HG02852 (cell line): ENCODE measurements around the gene CALHM4.

Experiments
- ATAC-seq: cut with Tn5 transposase; IDR thresholded peaks from one replicate; pipeline ENCODE4 v1.9.1; 2021; ENCODE audit warnings: mild to moderate bottlenecking, moderate library complexity; ENCODE audit not compliant: unreplicated experiment

Gene CALHM4

GRCh38 chr6:116536216-116536621 lies 17.3 kb upstream of the CALHM4 start:
- ATAC-seq: peak; percentile 48

GRCh38 chr6:116542426-116542825 lies 11.1 kb upstream of the CALHM4 start:
- no peak for ATAC-seq

GRCh38 chr6:116543149-116543548 lies 10.4 kb upstream of the CALHM4 start:
- ATAC-seq: no peak

- no peak for ATAC-seq
Observed at GRCh38 chr6:116545651-116546050, 7.9 kb upstream of the CALHM4 start, which contains the start of gene TRAPPC3L. Gene TRAPPC3L, minus strand, starts transcription at chr6:116545684. Its CDS starts 170 bp downstream, at chr6:116545514.

GRCh38 chr6:116547358-116547757 lies 6.2 kb upstream of the CALHM4 start:
- no peak for ATAC-seq

- no peak for ATAC-seq
Observed at GRCh38 chr6:116550796-116551195, 2.8 kb upstream of the CALHM4 start.

GRCh38 chr6:116556065-116556464 lies 2.5 kb downstream of the CALHM4 start:
- no peak for ATAC-seq

GRCh38 chr6:116556814-116557415 lies 3.4 kb downstream of the CALHM4 start:
- ATAC-seq: no peak

- ATAC-seq: no peak
Observed at GRCh38 chr6:116557893-116558292, 4.3 kb downstream of the CALHM4 start.

GRCh38 chr6:116560130-116560529 lies 6.6 kb downstream of the CALHM4 start:
- no peak for ATAC-seq

- peak; percentile 78 for ATAC-seq
Observed at GRCh38 chr6:116561377-116562018, 7.9 kb downstream of the CALHM4 start.

- no peak for ATAC-seq
Observed at GRCh38 chr6:116562019-116562403, 8.5 kb downstream of the CALHM4 start.

- ATAC-seq: no peak
Observed at GRCh38 chr6:116562614-116563013, 9.1 kb downstream of the CALHM4 start.

GRCh38 chr6:116563830-116564229 lies 10.3 kb downstream of the CALHM4 start:
- no peak for ATAC-seq

GRCh38 chr6:116564311-116564710 lies 10.8 kb downstream of the CALHM4 start:
- ATAC-seq: no peak

GRCh38 chr6:116564921-116565872 lies 11.6 kb downstream of the CALHM4 start:
- ATAC-seq: no peak

GRCh38 chr6:116568111-116568510 lies 14.6 kb downstream of the CALHM4 start:
- ATAC-seq: no peak

- no peak for ATAC-seq
Observed at GRCh38 chr6:116568821-116569755, 15.5 kb downstream of the CALHM4 start.

- ATAC-seq: peak; percentile 93
Observed at GRCh38 chr6:116570856-116571682, 17.5 kb downstream of the CALHM4 start, which contains the start of gene RWDD1. Gene RWDD1, plus strand, starts transcription at chr6:116571504. Its CDS starts 79 bp downstream, at chr6:116571583.

- ATAC-seq: no peak
Observed at GRCh38 chr6:116571683-116572000, 18.1 kb downstream of the CALHM4 start.
